ENCODE data around the gene ARFGAP2. TPM values are rescaled to one million over a fixed set of nuclear protein-coding genes. Genes with fewer than 3 reads are reported as not detected.

The ARFGAP2 gene
- total and polyA plus RNA-seq, 8 donors = 40.1 to 78.9 (median 63.3) TPM

- Histone ChIP-seq H3K36me3 (peaks cover 0 to 5% (median 0%) of the 10 kb centered on the region in 3 donors), H3K4me3 (no peak overlapping the region), H3K4me1 (peaks cover 11 to 15% (median 14%) of the 10 kb centered on the region in 3 donors), H3K27me3 (no peaks in the 10 kb centered on the region), H3K9me3 (no peaks in the 10 kb centered on the region), H3K27ac (peak overlapping the region in 3 of 4 donors; percentile 94 to 100 (median 99))
- DNase-seq (no peak), FAIRE-seq (no peak), ATAC-seq (no peak)
- WGBS, 2 donors = 86 to 88% methylated on average over 11 of the region's 11 CpGs
- no peak for TF ChIP-seq CTCF (IDR thresholded peaks at IDR 0.05)
- intact Hi-C loops (cut with DNase I) = loop anchor here in 1 of 3 donors (10.0 kb wide), 1 partner anchor 176 kb away; the partner anchor contains the start of gene MYBPC3
Measured at GRCh38 chr11:47178316-47178715, 1.6 kb upstream of the ARFGAP2 start.

- Histone ChIP-seq H3K27ac (peak overlapping the region; percentile 89 to 100 (median 96)), H3K36me3 (peaks cover 0 to 9% (median 0%) of the 10 kb centered on the region in 3 donors), H3K4me3 (no peak overlapping the region), H3K27me3 (no peaks in the 10 kb centered on the region), H3K4me1 (peaks cover 11 to 15% (median 14%) of the 10 kb centered on the region in 3 donors), H3K9me3 (no peaks in the 10 kb centered on the region)
- intact Hi-C loops (cut with DNase I) = loop anchor here in 1 of 3 donors (10.0 kb wide), 1 partner anchor 177 kb away; the partner anchor contains the start of gene MYBPC3
- no peak for FAIRE-seq
- ATAC-seq = no peak
- no peak for TF ChIP-seq CTCF (IDR thresholded peaks at IDR 0.05)
- peak in 1 of 6 donors; percentile 51 for DNase-seq
- 41 to 49% methylated on average over 6 of the region's 6 CpGs for WGBS, 2 donors
Measured at GRCh38 chr11:47177846-47178245, 1.2 kb upstream of the ARFGAP2 start.

GRCh38 chr11:47177229-47177845 is 658 bp upstream of the ARFGAP2 start:
- intact Hi-C loops (cut with DNase I) = loop anchor here in 1 of 3 donors (10.0 kb wide), 1 partner anchor 177 kb away; the partner anchor contains the start of gene MYBPC3
- Histone ChIP-seq H3K9me3 (no peaks in the 10 kb centered on the region), H3K4me3 (peak overlapping the region; percentile 51 to 93 (median 78)), H3K36me3 (peaks cover 0 to 9% (median 0%) of the 10 kb centered on the region in 3 donors), H3K27me3 (no peaks in the 10 kb centered on the region), H3K27ac (peak overlapping the region; percentile 89 to 100 (median 96)), H3K4me1 (peaks cover 11 to 15% (median 14%) of the 10 kb centered on the region in 3 donors)
- DNase-seq (peak in 4 of 6 donors; percentile 64 to 81 (median 71)), ATAC-seq (peak; percentile 62 to 78 (median 74)), FAIRE-seq (no peak)
- 6% methylated on average over 21 of the region's 21 CpGs for WGBS, 2 donors
- peak in 3 of 4 donors; percentile 29 to 61 (median 32) for TF ChIP-seq CTCF (IDR thresholded peaks at IDR 0.05)

- Histone ChIP-seq H3K4me1 (peaks cover 11 to 15% (median 14%) of the 10 kb centered on the region in 3 donors), H3K36me3 (peaks cover 0 to 16% (median 9%) of the 10 kb centered on the region in 3 donors), H3K9me3 (no peaks in the 10 kb centered on the region), H3K27me3 (no peaks in the 10 kb centered on the region), H3K27ac (peak overlapping the region in 2 of 4 donors; percentile 99 to 100), H3K4me3 (peak overlapping the region; percentile 72 to 93 (median 86))
- FAIRE-seq = no peak
- no peak for ATAC-seq
- WGBS, 2 donors = 8% methylated on average over 14 of the region's 14 CpGs
- no peak for DNase-seq
- no peak for TF ChIP-seq CTCF (IDR thresholded peaks at IDR 0.05)
- intact Hi-C loops (cut with DNase I) = loop anchor here in 1 of 3 donors (10.0 kb wide), 1 partner anchor 179 kb away; the partner anchor contains the start of gene MYBPC3
Measured at GRCh38 chr11:47175746-47176327, 842 bp downstream of the ARFGAP2 start.

All from pancreas (tissue), 10 donors.